Vagina (tissue), 2 donors: ENCODE data around the gene NFIA.

Experiments used
- CTCF ChIP-seq, 3 experiments: fragments of 450-650 bp in 2 of 3; fragments of 200-600 bp in 1 of 3; sonication (generic) in 1 of 3; IDR thresholded peaks; one replicate each; pipeline ENCODE4 v1.5.1; 2017 to 2019; ENCODE audit warnings: antibody characterized with exemption in 3 of 3, mild to moderate bottlenecking in 2 of 3, moderate library complexity in 2 of 3
- POLR2A ChIP-seq, 2 donors: fragments of 450-650 bp; IDR thresholded peaks; one replicate each; pipeline ENCODE4 v1.6.1; 2017; ENCODE audit warnings: antibody characterized with exemption in 2 of 2, mild to moderate bottlenecking in 2 of 2, moderate library complexity in 2 of 2
- POLR2AphosphoS5 ChIP-seq, 2 donors: sonication (generic); formaldehyde crosslinking; IDR thresholded peaks; one replicate each; pipeline ENCODE4 v1.9.0; 2017; ENCODE audit warnings: antibody characterized with exemption in 2 of 2, mild to moderate bottlenecking in 2 of 2, low read depth in 1 of 2; ENCODE audit not compliant: insufficient read depth in 1 of 2

DNA sequence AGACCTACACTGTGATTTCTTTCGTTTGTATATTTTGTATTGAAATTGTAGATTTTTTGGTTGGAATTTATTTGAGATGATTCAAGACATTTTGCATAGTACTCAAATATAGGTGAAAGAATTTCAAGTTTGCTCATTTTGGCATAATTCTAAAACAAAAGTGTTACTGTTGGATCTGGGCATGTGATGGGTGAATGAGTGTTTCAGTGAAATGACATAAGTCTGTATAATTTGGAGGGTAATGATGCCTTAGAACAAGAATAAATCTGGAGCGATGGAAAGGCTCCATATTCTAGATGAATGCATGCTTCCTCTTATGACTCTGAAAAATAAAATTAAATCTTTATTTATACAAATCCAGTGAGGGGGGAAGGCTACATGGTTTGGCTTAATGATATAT lies 41.0 kb downstream of the NFIA start:
- TF ChIP-seq POLR2A (IDR thresholded peaks at IDR 0.05) (no peak), CTCF (IDR thresholded peaks at IDR 0.05) (no peak), POLR2AphosphoS5 (IDR thresholded peaks at IDR 0.05; ENCODE audit: insufficient read depth in 1 of 2, low read depth in 1 of 2) (no peak)
